GM18868 (cell line): Measurements from ENCODE around the gene TMEM30B.
"Not testable (repeated sequence)": the region's sequence is repeated elsewhere in the genome, so short reads cannot be mapped to it uniquely, and the experiment has no call there.

Experiments used
- ATAC-seq: cut with Tn5 transposase; IDR thresholded peaks from one replicate; pipeline ENCODE4 v1.9.1; 2021; ENCODE audit warnings: mild to moderate bottlenecking, moderate library complexity; ENCODE audit not compliant: unreplicated experiment

TMEM30B gene, protein sequence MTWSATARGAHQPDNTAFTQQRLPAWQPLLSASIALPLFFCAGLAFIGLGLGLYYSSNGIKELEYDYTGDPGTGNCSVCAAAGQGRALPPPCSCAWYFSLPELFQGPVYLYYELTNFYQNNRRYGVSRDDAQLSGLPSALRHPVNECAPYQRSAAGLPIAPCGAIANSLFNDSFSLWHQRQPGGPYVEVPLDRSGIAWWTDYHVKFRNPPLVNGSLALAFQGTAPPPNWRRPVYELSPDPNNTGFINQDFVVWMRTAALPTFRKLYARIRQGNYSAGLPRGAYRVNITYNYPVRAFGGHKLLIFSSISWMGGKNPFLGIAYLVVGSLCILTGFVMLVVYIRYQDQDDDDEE

DNA sequence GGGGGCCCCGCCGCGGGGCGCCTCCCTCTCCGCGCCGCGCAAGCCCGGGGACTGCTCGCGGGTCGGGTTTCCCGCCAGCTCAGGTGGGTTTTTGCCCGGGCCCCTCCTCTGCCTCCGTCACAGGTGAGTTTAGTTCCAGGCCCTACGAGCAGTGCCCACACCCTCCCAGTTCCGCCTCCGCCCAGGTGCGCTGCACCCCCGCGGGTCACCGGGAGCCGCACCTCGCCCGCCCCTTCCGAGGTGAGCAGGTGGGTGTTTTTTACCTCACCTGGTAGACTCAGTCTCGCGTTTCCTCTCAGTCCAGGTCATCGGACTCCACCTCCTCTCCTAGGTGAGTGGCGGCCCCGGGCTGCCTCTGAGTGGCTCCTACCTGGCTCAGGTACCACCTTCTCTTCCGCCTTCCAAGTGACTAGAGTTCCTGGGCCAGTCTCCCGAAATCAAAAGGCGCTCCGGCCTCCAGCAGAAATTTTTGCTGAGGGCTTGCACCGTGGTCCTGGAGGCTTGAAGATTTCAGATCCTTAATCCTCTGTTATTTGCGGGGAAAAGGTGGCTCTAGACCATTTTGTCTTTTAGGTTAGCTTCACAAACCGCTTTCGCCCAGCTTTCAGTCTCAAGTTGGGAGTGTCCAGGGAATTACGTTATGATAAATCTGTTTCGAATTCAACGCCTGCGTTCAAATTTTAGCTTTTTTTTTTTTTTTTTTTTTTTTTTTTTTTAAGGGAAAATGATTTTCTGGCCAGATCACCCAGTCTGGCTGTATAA lies at the start of gene TMEM30B:
TSS of gene TMEM30B (minus strand) at position 153 of the 762 bp plus-strand sequence. CDS start 191 bp downstream, outside the sequence.
- ATAC-seq = no peak

DNA sequence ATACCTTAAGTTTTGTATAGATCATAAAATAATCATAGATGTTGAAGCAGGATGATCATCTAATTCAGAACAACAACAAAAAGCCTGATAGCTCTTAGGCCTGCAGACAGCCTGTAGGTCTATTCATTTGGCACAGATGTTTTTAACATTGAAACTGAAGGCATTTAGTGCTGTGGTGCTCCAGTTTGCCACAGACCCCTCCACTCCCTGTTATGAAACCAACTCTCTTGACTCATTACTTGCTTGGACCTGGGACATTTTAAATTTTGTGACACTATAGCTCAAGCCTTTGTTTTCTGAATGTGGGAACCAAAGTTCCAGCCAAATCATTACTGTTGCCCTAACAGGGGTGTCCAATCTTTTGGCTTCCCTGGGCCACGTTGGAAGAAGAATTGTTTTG lies 49.4 kb upstream of the TMEM30B start:
- ATAC-seq = peak; percentile 76

DNA sequence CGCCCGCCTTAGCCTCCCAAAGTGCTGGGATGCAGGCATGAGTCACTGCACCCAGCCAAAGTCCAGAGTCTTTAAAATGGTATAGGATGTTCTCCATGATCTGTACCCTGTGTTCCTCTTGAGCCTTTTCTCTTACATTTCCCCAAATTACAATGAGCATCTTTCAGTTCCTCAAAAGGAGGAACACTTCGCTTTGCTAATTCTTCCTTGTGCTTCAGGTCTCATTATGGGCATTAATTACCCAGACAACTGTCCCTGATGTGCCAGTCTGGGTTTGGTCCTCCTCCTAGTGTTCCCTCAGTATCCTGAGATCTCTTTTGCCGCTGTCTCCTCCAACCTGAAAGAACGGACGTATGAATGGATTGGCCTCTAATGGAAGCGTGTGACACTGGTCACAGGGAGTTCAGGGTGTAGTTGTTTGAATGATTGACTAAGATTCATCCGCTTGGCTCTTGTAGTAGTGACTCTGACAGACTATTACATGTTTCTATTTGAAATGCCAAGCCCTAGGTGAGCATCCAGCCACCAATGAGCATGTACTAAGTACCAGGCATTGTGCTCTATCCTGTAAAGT lies 48.4 kb upstream of the TMEM30B start:
- ATAC-seq = peak; percentile 60

DNA sequence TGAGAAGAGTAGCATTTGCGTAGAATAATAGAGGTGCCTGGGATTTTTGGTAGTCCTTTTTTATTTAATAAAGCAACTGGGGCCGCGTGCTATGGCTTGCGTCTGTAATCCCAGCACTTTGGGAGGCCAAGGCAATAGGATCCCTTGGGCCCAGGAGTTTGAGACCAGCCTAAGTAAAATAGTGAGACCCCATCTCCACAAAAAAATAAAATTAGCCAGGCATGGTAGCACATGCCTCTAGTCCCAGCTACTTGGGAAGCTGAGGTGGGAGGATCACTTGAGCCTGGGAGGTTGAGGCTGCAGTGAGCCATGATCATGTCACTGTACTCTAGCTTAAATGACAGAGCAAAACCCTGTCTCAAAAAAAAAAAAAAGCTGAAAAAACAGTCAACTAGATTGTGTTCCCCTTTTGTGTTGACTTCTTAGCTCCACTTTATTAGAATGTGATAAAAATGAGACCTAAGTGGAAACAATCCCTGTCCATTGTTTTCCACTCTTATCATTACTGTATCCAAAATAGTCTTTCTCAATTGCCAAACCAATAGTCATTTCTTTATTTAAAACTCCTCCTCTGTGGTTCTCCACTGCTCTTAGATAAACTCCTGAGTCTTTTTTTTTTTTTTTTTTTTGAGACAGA lies 47.6 kb upstream of the TMEM30B start:
- ATAC-seq = peak; percentile 19

DNA sequence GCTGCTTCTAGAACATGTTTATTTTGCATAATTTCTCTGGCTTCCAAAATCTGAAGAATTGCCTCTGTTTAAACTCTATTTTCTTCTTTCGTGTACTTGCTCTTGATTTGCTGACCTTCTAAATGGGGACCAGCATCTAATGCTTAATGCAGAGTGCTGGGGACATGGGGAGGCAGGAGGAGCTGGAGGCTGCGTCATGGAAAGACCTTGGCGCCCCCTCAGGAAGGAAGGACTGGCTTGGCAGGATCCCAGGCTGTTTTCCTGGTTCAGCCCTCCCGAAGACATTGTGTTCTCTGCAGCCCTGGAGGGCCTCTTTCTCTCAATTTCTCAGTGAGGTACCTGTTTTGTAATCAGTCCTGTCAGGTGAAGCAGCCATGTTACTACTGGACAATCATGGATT lies 45.7 kb upstream of the TMEM30B start:
- ATAC-seq = no peak

DNA sequence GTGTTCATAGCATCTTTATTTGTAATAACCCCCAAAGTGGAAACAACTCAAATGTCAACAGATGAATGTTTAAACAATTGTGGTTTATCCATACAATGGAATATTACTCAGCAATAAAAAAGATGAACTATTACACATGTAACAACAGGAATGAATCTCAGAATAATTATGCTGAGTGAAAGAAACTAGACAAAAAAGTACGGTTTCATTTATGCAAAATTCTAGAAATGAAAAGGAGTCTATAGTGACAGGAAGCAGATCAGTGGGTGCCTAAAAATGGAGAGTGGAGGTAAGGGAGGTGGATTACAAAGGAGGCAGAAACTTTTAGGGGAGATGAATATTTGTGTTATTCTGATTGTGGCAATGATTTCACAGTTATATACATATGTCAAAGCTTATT lies 45.0 kb upstream of the TMEM30B start:
- ATAC-seq = no peak

DNA sequence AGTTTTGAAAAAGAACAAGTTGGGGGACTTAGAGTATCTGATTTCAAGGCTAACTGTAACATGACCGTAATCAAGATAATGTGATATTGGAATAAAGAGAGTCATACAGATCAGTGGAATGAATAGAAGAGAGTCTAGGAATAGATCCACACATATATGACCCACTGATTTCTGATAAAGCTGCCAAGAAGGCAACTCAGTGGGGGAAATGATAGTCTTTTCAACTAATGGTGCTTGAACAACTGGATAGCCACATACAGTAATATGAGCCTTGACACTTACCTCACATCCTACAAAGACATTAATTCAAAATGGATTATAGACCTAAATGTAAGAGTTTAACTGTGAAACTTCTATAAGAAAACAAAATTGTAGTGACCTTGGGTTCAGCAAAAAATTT lies 44.0 kb upstream of the TMEM30B start:
- no peak for ATAC-seq

DNA sequence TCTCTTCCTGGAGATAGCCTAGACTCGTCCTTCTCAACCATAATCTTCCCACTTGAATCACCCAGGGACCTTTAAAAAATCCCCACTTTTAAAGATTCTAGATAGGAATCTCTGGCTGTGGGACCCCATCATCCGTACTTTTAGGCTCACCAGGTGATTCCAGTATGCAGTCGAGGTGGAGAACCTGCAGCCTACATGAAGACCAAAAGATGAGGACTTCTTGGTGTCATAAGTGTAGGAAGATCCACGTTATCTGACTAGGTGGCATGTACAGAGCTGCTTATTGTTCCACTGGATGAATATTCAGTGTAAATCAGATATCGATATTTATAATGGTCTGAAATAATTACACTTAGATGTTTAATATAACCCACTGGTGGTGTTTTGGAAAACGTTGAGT lies 42.8 kb upstream of the TMEM30B start:
- ATAC-seq = no peak

DNA sequence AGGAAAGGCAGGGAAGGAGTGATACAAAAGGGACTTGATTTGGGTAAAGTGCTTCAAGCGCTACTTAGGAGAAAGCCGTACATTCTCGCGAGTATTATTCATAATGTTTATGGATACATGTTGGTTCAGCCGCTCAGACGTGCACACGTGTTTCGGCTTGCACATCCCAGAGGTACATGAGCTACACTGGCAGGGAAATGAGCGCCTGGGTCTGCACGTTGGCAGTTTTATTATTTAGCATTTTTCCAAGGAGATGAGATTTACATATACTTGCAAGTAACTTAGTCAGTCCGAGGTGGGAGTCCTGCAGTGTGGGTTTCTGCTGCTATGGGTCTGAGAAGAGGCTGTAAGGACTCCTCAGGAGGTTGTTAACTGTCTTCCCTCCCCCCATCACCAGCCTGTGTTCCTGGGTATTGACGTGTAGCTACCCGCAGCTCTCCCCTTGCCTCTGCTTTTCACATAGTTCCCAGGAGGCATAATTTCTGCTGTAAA lies 41.7 kb upstream of the TMEM30B start:
- peak; percentile 29 for ATAC-seq

DNA sequence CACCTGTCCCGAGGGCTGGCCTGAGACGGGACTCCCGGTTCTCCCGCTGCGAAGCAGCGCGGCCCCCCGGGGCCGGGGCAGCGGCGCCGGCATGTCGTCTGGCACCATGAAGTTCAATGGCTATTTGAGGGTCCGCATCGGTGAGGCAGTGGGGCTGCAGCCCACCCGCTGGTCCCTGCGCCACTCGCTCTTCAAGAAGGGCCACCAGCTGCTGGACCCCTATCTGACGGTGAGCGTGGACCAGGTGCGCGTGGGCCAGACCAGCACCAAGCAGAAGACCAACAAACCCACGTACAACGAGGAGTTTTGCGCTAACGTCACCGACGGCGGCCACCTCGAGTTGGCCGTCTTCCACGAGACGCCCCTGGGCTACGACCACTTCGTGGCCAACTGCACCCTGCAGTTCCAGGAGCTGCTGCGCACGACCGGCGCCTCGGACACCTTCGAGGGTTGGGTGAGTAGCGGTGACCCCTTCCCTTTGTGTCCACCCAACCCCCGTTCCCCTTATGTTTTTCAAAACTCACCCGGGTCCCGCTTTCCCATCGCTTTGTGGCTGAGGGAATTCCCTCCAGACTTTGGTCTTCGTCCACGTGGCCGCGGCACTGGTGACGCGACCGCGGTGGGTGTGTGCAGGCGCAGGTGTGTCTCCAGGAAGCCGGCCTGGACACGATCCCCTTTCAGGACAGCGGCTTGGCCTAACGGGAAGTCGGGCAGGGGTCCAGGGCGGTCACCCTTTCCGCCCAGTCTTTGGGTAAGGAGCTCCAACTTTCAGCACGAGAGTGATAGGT lies 41.1 kb upstream of the TMEM30B start:
- peak; percentile 16 for ATAC-seq

DNA sequence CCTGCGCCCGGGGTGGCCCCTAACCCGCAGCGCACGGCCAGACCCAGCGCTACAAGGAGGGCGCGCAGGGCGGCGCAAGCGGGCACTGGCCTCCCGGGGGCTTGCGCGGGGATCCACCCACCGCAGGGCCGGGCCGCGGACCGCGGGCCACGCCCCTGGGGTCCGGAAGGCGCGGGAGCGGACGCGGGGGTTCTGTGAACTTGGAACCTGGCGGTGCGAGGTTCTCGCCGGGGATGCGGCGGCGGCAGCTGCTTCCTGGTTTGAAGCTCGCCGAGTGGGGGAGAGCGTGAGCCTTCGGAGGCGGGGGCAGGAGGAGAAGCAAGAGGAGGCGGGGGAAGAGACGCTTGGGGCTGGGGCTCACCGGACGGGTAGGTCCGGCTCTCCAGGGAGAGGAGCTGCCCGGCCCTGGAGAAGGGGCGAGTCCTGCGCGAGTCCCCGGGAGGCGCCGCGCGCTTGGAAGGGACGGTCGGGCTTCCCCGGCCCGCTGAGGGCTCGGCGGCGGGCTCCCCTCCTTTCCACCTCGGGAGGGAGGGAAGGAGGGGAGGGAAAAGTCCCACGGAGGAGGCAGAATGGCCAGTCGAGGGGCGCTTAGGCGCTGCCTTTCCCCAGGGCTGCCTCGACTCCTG lies 40.4 kb upstream of the TMEM30B start, which contains the start of gene PRKCH:
TSS of gene PRKCH (plus strand) at position 195 of the 626 bp plus-strand sequence. CDS start 523 bp downstream, outside the sequence.
- ATAC-seq = peak; percentile 67

DNA sequence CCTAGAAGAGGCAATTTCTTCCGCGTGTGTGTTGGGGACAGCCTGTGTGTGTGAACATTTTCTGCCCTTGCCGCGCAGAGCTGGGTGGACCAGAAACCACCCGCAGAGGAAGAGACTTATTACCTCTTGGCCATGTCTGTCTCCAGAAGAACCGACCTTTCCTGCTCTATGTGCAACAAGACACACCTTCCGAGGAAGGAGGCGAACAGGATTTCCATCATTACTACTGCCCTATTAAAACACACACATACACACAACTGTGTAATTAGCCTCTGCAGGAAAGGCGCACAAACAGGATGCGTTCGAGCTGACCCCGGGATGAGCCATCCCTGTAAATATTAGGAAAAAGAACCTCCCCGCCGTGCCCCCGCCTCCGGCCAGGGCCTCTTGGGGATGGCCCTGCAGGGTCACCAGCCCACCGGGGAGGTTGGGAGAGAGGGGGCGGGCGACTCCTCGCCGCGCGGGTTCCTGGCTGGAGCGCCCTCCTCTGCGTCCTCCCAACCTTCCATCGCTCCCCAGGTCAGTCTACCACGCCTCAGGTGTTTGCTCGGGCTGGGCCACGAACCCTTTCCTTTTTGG lies 39.8 kb upstream of the TMEM30B start:
- no peak for ATAC-seq

DNA sequence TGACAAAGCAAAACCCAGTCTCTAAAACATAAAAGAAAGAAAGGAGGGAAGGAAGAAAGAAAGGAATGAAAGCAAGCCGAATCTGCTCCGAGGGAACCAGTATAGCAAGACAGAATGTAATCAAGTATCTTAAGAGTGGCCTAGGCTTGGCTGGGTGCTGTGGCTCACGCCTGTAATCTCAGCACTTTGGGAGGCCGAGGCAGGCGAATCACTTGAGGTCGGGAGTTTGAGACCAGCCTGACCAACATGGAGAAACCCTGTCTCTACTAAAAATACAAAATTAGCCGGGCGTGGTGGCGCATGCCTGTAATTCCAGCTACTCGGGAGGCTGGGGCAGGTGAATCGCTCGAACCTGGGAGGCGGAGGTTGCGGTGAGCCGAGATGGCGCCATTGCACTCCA lies 39.0 kb upstream of the TMEM30B start:
- not testable (repeated sequence) for ATAC-seq

DNA sequence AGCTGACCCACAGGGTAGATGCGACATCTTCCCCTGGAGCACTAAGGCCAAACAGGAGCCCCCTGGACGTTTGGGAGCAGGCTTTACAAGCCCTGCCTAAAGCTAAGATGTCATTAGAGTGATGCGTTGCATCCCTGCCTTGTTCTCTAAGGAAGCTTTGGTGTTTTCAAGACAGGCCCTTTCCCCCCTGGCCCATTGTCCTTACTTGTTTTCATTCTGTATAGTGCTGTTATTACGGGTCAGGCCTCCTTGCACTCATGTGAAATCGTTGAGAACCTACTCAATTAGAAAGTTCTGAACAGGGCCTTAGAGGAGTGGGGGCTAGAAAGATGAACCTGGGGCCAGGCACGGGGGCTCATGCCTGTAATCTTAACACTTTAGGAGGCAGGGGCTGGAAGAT lies 38.6 kb upstream of the TMEM30B start:
- ATAC-seq = no peak

DNA sequence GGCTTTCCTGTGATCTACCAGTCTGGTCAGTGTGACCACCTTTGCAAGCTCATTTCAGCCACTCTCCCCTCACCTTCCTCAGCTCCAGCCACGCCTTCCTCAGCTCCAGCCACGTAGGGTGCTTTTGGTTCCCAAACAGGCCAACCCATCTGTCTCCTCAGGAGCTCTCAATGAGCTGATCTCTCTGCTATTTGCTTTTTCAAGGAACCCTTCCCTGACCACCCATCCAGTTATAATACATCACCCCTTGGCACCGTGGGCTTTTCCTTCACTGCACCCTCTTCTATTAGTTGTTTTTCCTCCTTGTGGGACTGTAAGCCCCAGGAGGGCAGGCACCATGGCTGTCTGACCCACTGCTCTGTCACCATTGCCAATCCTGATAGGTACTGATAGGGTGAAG lies 37.9 kb upstream of the TMEM30B start:
- ATAC-seq = no peak

DNA sequence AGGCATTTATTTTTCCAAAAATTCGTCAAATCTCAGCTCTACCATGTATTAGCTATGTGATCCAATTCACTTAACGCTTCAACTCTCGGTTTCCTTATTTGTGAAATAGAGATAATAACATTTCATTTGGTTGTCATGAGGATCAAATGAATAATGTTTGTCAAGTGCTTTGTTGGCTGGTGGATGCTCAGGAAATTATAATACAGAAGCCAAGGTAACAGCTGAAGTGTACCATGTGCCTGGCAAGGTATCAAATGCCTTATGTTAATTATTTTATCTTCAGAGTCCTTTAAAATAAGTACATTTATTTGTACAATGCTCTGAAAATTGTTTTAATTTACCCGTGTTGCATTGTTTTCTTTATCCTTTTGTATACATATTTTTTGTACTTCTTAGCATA lies 34.2 kb upstream of the TMEM30B start:
- no peak for ATAC-seq

DNA sequence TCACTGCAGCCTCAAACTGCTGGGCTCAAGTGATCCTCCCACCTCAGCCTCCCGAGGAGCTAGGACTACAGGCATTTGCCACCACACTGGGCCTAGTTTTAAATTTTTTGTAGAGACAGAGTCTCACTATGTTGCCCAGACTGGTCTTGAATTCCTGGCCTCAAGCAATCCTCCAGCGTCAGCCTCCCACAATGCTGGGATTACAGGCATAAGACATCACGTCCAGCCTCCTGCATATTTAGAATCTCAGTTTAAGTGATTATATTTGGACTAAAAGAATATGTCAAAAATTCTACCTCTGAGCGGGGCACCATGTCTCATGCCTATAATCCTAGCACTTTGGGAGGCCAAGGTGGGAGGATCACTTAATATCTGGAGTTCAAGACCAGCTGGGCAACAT lies 27.6 kb upstream of the TMEM30B start:
- not testable (repeated sequence) for ATAC-seq

DNA sequence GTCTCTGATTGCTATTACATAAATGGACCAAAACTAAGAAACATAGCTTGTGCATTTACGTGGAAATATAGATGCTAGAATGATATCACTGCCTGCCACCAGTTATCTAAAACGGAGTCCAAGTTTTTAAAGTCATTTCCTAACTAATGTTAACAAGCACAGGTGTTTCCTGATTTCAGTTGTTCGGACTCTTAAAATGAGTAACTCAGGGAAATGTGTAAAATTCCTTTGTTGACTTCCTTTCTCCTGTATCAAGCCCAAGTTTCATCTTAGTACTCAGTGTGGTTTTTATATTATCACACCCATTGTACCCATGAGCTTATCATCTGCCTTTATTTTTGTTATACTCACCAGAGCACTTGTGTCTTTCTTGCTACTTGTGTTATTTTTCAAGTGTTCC lies 27.1 kb upstream of the TMEM30B start:
- no peak for ATAC-seq

DNA sequence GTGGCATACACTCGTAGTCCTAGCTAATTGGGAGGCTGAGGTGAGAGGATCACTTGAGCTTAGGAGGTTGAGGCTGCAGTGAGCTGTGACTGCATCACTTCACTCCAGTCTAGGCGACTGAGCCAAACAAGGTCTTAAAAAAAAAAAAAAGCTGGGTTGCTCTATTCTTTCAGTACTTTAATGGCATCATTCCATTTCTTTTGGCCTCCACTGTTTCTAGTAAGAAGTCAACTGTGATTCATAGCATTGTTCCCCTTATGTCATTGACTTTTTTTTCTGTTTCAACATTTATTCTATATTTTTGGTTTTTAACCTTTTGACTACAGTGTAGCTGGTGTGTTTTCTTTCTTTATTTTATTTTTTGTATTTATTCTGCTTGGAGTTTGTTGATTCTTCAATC lies 23.6 kb upstream of the TMEM30B start:
- ATAC-seq = no peak

DNA sequence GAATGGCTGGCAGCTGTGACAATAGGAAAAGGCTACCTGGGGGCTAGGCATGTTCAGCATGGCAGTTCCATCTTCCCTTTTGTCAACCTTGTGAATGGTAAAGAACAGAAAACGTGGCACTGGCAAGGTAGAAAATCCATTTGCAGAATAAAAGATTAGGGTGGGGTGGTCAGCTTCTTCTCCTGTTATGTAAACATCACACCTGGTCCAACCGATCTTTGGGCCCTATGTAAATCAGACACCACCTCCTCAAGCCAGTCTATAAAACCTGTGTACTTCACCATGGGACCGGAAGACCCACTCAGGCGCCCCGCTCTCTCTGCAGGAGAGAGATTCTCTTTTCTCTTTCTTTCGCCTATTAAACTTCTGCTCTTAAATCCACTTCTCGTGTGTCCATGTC lies 19.6 kb upstream of the TMEM30B start:
- ATAC-seq = no peak
